Endothelial cell of umbilical vein (primary cell): Measurements from ENCODE around the gene PCSK9. TPM values are rescaled to one million over a fixed set of nuclear protein-coding genes. Genes with fewer than 3 reads are reported as not detected.

Source experiments
- BruUV-seq: library from RNA; stranded (reverse); fragments of 400-500 nt; replicated peaks from 2 replicates; lab custom pipeline; 2021; lab: Mats Ljungman, UMichigan
- CTCF ChIA-PET: fragments of 300-600, 350-600 bp; sonication (Branson Sonifier 250); formaldehyde crosslinking; loops from one replicate; lab custom pipeline; 2021; ENCODE audit warnings: antibody characterized with exemption, inconsistent platforms; lab: Charles Lee
- POLR2A ChIA-PET: fragments of 300-600, 350-600 bp; sonication (Branson Sonifier 250); formaldehyde crosslinking; loops from one replicate; lab custom pipeline; 2021; ENCODE audit warnings: antibody characterized with exemption, inconsistent platforms; lab: Charles Lee
- DNase-seq: peaks from one replicate; pipeline ENCODE4 v3.0.0-alpha.2; 2011; ENCODE audit warnings: low read depth, low spot score
- FAIRE-seq: peaks from 2 replicates; lab custom pipeline; 2011; peaks lifted over from hg19 to GRCh38; lab: Jason Lieb, UNC
- H2AFZ ChIP-seq: 2 replicates; pipeline ENCODE4 v1.6.0; 2012; ENCODE audit warnings: low read depth, low read length, control low read depth, inconsistent platforms
- H3K27ac ChIP-seq: 2 replicates; pipeline ENCODE4 v1.5.1; 2011; ENCODE audit warnings: low read depth, mild to moderate bottlenecking, control low read depth, low read length, moderate library complexity; ENCODE audit not compliant: insufficient read depth
- H3K27me3 ChIP-seq, 2 experiments: 2 replicates each; pipeline versions ENCODE4 v1.6.0 to v1.6.1; 2011; ENCODE audit warnings: low read length in 2 of 2, mixed read lengths in 1 of 2; ENCODE audit not compliant: control insufficient read depth in 2 of 2, insufficient read depth in 2 of 2
- H3K36me3 ChIP-seq, 2 experiments: 2 replicates in 1 of 2; 3 replicates in 1 of 2; pipeline ENCODE4 v1.5.1; 2011; ENCODE audit warnings: low read length in 2 of 2, mild to moderate bottlenecking in 1 of 2, moderate library complexity in 1 of 2; ENCODE audit not compliant: control insufficient read depth in 2 of 2, insufficient read depth in 2 of 2; ENCODE audit errors: extremely low read depth in 1 of 2
- H3K4me1 ChIP-seq: 3 replicates; pipeline ENCODE4 v1.5.1; 2011; ENCODE audit warnings: mild to moderate bottlenecking, low read length; ENCODE audit not compliant: control insufficient read depth, insufficient read depth; ENCODE audit errors: extremely low read depth
- H3K4me2 ChIP-seq: 2 replicates; pipeline ENCODE4 v1.6.1; 2011; ENCODE audit warnings: low read length, control low read depth, mixed read lengths; ENCODE audit not compliant: insufficient read depth
- H3K4me3 ChIP-seq, 3 experiments: fragments of 200-600 bp in 1 of 3; sonication (generic), shearing (Covaris generic) in 1 of 3; replicated peaks in 1 of 3; 2 replicates each; pipeline ENCODE4 v1.5.1; 2011 to 2016; ENCODE audit warnings: control low read depth in 3 of 3, low read length in 3 of 3, mild to moderate bottlenecking in 2 of 3, inconsistent platforms in 1 of 3, low read depth in 1 of 3, moderate library complexity in 1 of 3; ENCODE audit not compliant: insufficient read depth in 1 of 3
- H3K79me2 ChIP-seq: 2 replicates; pipeline ENCODE4 v1.6.0; 2012; ENCODE audit warnings: low read length, inconsistent platforms; ENCODE audit not compliant: control insufficient read depth, insufficient read depth
- H3K9ac ChIP-seq: replicated peaks from 2 replicates; pipeline ENCODE3; 2011; ENCODE audit warnings: low read length, control low read depth; ENCODE audit not compliant: insufficient read depth; ENCODE audit errors: extremely low read depth
- H3K9me1 ChIP-seq: replicated peaks from 3 replicates; pipeline ENCODE4 v1.6.0; 2011; ENCODE audit warnings: mild to moderate bottlenecking, low read length; ENCODE audit not compliant: control insufficient read depth, insufficient read depth; ENCODE audit errors: extremely low read depth
- H3K9me3 ChIP-seq: replicated peaks from 2 replicates; pipeline ENCODE4 v1.5.1; 2012; ENCODE audit warnings: low read length, inconsistent platforms; ENCODE audit not compliant: control insufficient read depth, insufficient read depth
- H4K20me1 ChIP-seq: replicated peaks from 2 replicates; pipeline ENCODE3; 2011; ENCODE audit warnings: mild to moderate bottlenecking, low read length; ENCODE audit not compliant: control insufficient read depth, insufficient read depth; ENCODE audit errors: extremely low read depth
- EZH2 ChIP-seq: IDR thresholded peaks from 2 replicates; pipeline ENCODE4 v1.6.1; 2012; ENCODE audit warnings: borderline replicate concordance, low read depth, mild to moderate bottlenecking, moderate library complexity, low read length, inconsistent platforms; ENCODE audit not compliant: severe bottlenecking
- FOS ChIP-seq: IDR thresholded peaks from 2 replicates; pipeline ENCODE4 v1.6.1; 2011; ENCODE audit warnings: mild to moderate bottlenecking, low read length, moderate library complexity, borderline replicate concordance; ENCODE audit not compliant: insufficient read depth
- GATA2 ChIP-seq: IDR thresholded peaks from 2 replicates; pipeline ENCODE4 v1.7.0; 2011; ENCODE audit warnings: low read depth, mild to moderate bottlenecking, moderate library complexity, mixed read lengths, low read length; ENCODE audit not compliant: insufficient read length, insufficient read depth
- JUN ChIP-seq: IDR thresholded peaks from 2 replicates; pipeline ENCODE4 v1.6.1; 2011; ENCODE audit warnings: borderline replicate concordance, low read depth; ENCODE audit not compliant: insufficient read length, insufficient read depth
- MYC ChIP-seq: IDR thresholded peaks from one replicate; pipeline ENCODE4 v1.6.1; 2011; ENCODE audit warnings: mild to moderate bottlenecking, low read depth, low read length
- POLR2A ChIP-seq: IDR thresholded peaks from 2 replicates; pipeline ENCODE4 v1.6.1; 2012; ENCODE audit warnings: low read depth, mild to moderate bottlenecking, control low read depth, low read length
- POLR2AphosphoS5 ChIP-seq: IDR thresholded peaks from 2 replicates; pipeline ENCODE4 v1.6.1; 2012; ENCODE audit warnings: low read depth, mild to moderate bottlenecking, control low read depth, low read length, moderate library complexity; ENCODE audit not compliant: insufficient read depth
- dilution Hi-C: fragments of 300-500 bp; cut with MboI; formaldehyde crosslinking; loops from one replicate; pipeline ENCODE4 v1.15.0; 2019; ENCODE audit warnings: low sequenced_read_pairs; ENCODE audit not compliant: extremely low pct_ligation_motif_present
- intact Hi-C: fragments of 100-400 bp; cut with micrococcal nuclease; formaldehyde crosslinking; loops from one replicate; pipeline ENCODE4 v1.10.0; 2022
- polyA plus RNA-seq, 4 experiments: library from polyadenylated mRNA; depleted of rRNA in 3 of 4; stranded (reverse) in 3 of 4; unstranded in 1 of 4; fragments of >200 nt; gene quantifications; 2 replicates each; pipeline versions ENCODE4 v1.2.1 to v1.2.3, GENCODE V29; 2011 to 2012; ENCODE audit warnings: missing spikeins in 1 of 4
- total RNA-seq: library from RNA; stranded (reverse); gene quantifications from 2 replicates; pipeline ENCODE4 v1.2.3, GENCODE V29; 2021
- TF ChIP-seq, protein P1 (sequence below): IDR thresholded peaks from 2 replicates; pipeline ENCODE4 v1.6.1; 2011; ENCODE audit not compliant: insufficient read depth, insufficient read length
- TF ChIP-seq, protein P2 (sequence below), 2 donors: IDR thresholded peaks; 1 replicate in 1 of 2; 2 replicates in 1 of 2; pipeline ENCODE4 v1.5.1; 2011; ENCODE audit warnings: low read length in 2 of 2, mild to moderate bottlenecking in 2 of 2, moderate library complexity in 2 of 2, control low read depth in 1 of 2, inconsistent platforms in 1 of 2, low read depth in 1 of 2; ENCODE audit not compliant: insufficient read depth in 1 of 2; ENCODE audit errors: extremely low read depth in 1 of 2

PCSK9 gene
- total and polyA plus RNA-seq, 2 donors (not counting 3 experiments of a cell fraction or from before 2014, with no cell fraction given): 0.17 to 0.35 TPM

DNA sequence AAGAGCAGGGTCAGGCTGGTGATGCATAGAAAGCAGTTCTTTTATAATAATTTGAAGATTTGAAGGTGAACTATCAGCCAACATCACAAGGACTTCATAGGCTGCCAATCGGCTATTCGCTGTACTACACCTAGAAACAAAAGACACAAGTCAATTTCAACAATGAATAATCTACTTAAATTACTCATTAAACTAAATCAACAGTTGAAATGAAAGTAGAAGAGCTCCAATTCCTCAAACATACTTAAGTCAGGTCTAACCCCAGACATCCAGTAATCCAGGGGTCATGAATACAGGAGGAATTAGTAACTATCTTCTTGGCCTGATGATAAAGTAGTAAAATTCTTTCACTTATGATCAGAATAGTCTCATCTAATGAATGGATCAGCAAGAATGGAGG lies 64.5 kb downstream of the PCSK9 start:
- no peaks in the 10 kb centered on the region for H3K4me1 ChIP-seq
- FAIRE-seq: no peak
- H3K27me3 ChIP-seq: no peaks in the 10 kb centered on the region
- TF ChIP-seq FOS (no peak), GATA2 (no peak), MYC (no peak), POLR2AphosphoS5 (no peak), EZH2 (no peak), JUN (no peak), POLR2A (no peak)
- TF ChIP-seq, protein P1, sequence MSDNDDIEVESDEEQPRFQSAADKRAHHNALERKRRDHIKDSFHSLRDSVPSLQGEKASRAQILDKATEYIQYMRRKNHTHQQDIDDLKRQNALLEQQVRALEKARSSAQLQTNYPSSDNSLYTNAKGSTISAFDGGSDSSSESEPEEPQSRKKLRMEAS: no peak
- TF ChIP-seq, protein P2, sequence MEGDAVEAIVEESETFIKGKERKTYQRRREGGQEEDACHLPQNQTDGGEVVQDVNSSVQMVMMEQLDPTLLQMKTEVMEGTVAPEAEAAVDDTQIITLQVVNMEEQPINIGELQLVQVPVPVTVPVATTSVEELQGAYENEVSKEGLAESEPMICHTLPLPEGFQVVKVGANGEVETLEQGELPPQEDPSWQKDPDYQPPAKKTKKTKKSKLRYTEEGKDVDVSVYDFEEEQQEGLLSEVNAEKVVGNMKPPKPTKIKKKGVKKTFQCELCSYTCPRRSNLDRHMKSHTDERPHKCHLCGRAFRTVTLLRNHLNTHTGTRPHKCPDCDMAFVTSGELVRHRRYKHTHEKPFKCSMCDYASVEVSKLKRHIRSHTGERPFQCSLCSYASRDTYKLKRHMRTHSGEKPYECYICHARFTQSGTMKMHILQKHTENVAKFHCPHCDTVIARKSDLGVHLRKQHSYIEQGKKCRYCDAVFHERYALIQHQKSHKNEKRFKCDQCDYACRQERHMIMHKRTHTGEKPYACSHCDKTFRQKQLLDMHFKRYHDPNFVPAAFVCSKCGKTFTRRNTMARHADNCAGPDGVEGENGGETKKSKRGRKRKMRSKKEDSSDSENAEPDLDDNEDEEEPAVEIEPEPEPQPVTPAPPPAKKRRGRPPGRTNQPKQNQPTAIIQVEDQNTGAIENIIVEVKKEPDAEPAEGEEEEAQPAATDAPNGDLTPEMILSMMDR (IDR thresholded peaks at IDR 0.05; ENCODE audit: extremely low read depth in 1 of 2, insufficient read depth in 1 of 2, low read depth in 1 of 2, low read length in 2 of 2): no peak
- dilution Hi-C loops: no loop called here
- H3K9ac ChIP-seq: no peak overlapping the region
- CTCF ChIA-PET: interaction anchor here (1.0 kb wide), 1 partner anchor 174 kb away, joined by 3 read pairs; no protein-coding TSS in a partner anchor
- H4K20me1 ChIP-seq: no peaks in the 10 kb centered on the region
- no peaks in the 10 kb centered on the region for H3K9me1 ChIP-seq
- no peak overlapping the region for H3K27ac ChIP-seq
- no peak overlapping the region for H2AFZ ChIP-seq
- POLR2A ChIA-PET: no interaction called here
- H3K9me3 ChIP-seq: no peaks in the 10 kb centered on the region
- DNase-seq: no peak
- H3K36me3 ChIP-seq: peaks cover 12 to 14% of the 10 kb centered on the region in 2 experiments
- no peak overlapping the region for H3K4me3 ChIP-seq
- no peaks in the 10 kb centered on the region for H3K79me2 ChIP-seq
- no TSS peak for BruUV-seq
- no peak overlapping the region for H3K4me2 ChIP-seq
- intact Hi-C loops: no loop called here
